Suprapubic skin (tissue), 3 donors: ENCODE data around the gene SLC32A1.

Source experiments
- CTCF ChIP-seq, 2 donors: fragments of 200-600 bp in 1 of 2; fragments of 450-650 bp in 1 of 2; sonication (generic) in 1 of 2; IDR thresholded peaks; one replicate each; pipeline ENCODE4 v1.5.1; 2016 to 2019; ENCODE audit warnings: antibody characterized with exemption in 2 of 2, mild to moderate bottlenecking in 1 of 2, moderate library complexity in 1 of 2
- POLR2AphosphoS5 ChIP-seq, 3 donors: sonication (generic); formaldehyde crosslinking; IDR thresholded peaks; one replicate each; pipeline ENCODE4 v1.6.1; 2017; ENCODE audit warnings: antibody characterized with exemption in 3 of 3

- TF ChIP-seq CTCF (IDR thresholded peaks at IDR 0.05) (no peak), POLR2AphosphoS5 (IDR thresholded peaks at IDR 0.05) (no peak)
Measured at GRCh38 chr20:38674765-38675133, 49.5 kb upstream of the SLC32A1 start.
